HG02885 (cell line): ENCODE results near the gene ITPK1.

ENCODE experiments used
- ATAC-seq: cut with Tn5 transposase; IDR thresholded peaks from one replicate; pipeline ENCODE4 v1.9.1; 2021; ENCODE audit warnings: mild to moderate bottlenecking; ENCODE audit not compliant: unreplicated experiment, poor library complexity

ITPK1 gene

GRCh38 chr14:93015505-93015904 lies 100.2 kb downstream of the ITPK1 start:
- no peak for ATAC-seq

GRCh38 chr14:93015064-93015463 lies 100.7 kb downstream of the ITPK1 start:
- ATAC-seq: no peak

- no peak for ATAC-seq
Observed at GRCh38 chr14:93014058-93015023, 101.4 kb downstream of the ITPK1 start.

- no peak for ATAC-seq
Observed at GRCh38 chr14:93012951-93013719, 102.6 kb downstream of the ITPK1 start.

- ATAC-seq: no peak
Observed at GRCh38 chr14:93012506-93012905, 103.2 kb downstream of the ITPK1 start.

GRCh38 chr14:93011650-93012325 lies 103.9 kb downstream of the ITPK1 start:
- ATAC-seq: no peak

- ATAC-seq: no peak
Observed at GRCh38 chr14:93011141-93011529, 104.6 kb downstream of the ITPK1 start.

GRCh38 chr14:93010522-93011140 lies 105.1 kb downstream of the ITPK1 start:
- ATAC-seq: no peak

GRCh38 chr14:93010130-93010499 lies 105.6 kb downstream of the ITPK1 start:
- ATAC-seq: no peak

- ATAC-seq: no peak
Observed at GRCh38 chr14:93009471-93010129, 106.1 kb downstream of the ITPK1 start.

- ATAC-seq: no peak
Observed at GRCh38 chr14:93008381-93008780, 107.3 kb downstream of the ITPK1 start.

- ATAC-seq: no peak
Observed at GRCh38 chr14:93007225-93007997, 108.3 kb downstream of the ITPK1 start.

GRCh38 chr14:93006567-93007051 lies 109.1 kb downstream of the ITPK1 start:
- ATAC-seq: no peak

GRCh38 chr14:93005838-93006237 lies 109.9 kb downstream of the ITPK1 start:
- ATAC-seq: no peak

- no peak for ATAC-seq
Observed at GRCh38 chr14:93005135-93005813, 110.5 kb downstream of the ITPK1 start.

GRCh38 chr14:93004699-93005082 lies 111.0 kb downstream of the ITPK1 start:
- no peak for ATAC-seq

GRCh38 chr14:93003945-93004698 lies 111.6 kb downstream of the ITPK1 start:
- no peak for ATAC-seq

- no peak for ATAC-seq
Observed at GRCh38 chr14:93002851-93003298, 112.8 kb downstream of the ITPK1 start.
